Right lobe of liver (tissue), 6 donors: ENCODE data around the gene MDN1. TPM values are rescaled to one million over a fixed set of nuclear protein-coding genes. Genes with fewer than 3 reads are reported as not detected.
A peak's percentile ranks its signal among the peaks of the same experiment; 100 is the strongest.

Experiments used
- ATAC-seq, 4 donors: fragments of 200-7000 bp; cut with Tn5 transposase; one replicate each; pipeline ENCODE4 v1.9.1; 2020; ENCODE audit warnings: mild to moderate bottlenecking in 4 of 4, moderate library complexity in 4 of 4
- DNase-seq, 3 donors: peaks; one replicate each; pipeline ENCODE4 v3.0.0-alpha.2; 2020
- H3K27ac ChIP-seq, 3 donors: fragments of 200-600 bp; one replicate each; pipeline ENCODE4 v1.8.0; 2022
- H3K27me3 ChIP-seq, 2 donors: fragments of 200-600 bp; one replicate each; pipeline ENCODE4 v1.8.0; 2022
- H3K36me3 ChIP-seq, 4 donors: fragments of 200-600 bp; sonication (generic) in 1 of 4; one replicate each; pipeline versions ENCODE4 v1.5.1 to v1.8.0; 2017 to 2022; ENCODE audit warnings: control low read depth in 1 of 4
- H3K4me1 ChIP-seq, 4 donors: fragments of 200-600 bp; sonication (generic) in 1 of 4; one replicate each; pipeline versions ENCODE4 v1.5.1 to v1.8.0; 2017 to 2022; ENCODE audit warnings: control low read depth in 1 of 4
- H3K4me3 ChIP-seq, 3 donors: fragments of 200-600 bp; one replicate each; pipeline ENCODE4 v1.8.0; 2022
- H3K9me3 ChIP-seq, 4 donors: fragments of 200-600 bp; sonication (generic) in 1 of 4; one replicate each; pipeline versions ENCODE4 v1.5.1 to v1.8.0; 2017 to 2022; ENCODE audit warnings: control low read depth in 1 of 4
- POLR2A ChIP-seq: fragments of 450-650 bp; IDR thresholded peaks from one replicate; pipeline ENCODE4 v1.6.1; 2017; ENCODE audit warnings: antibody characterized with exemption, mild to moderate bottlenecking
- WGBS: methylation state at CpG from one replicate; pipeline ENCODE4 v1.1.6; 2018; ENCODE audit warnings: low coverage, low lambda C conversion rate; ENCODE audit not compliant: insufficient coverage; ENCODE audit errors: missing lambda C conversion rate; 5-methylcytosine and 5-hydroxymethylcytosine counted together
- intact Hi-C, 2 donors: fragments of 100-400 bp; cut with DNase I; formaldehyde crosslinking; loops; one replicate each; pipeline versions ENCODE4 v1.11.2 to v1.14.1; 2022
- total RNA-seq, 6 experiments: library from RNA; depleted of rRNA in 2 of 6; stranded (reverse); fragments of >200 nt in 2 of 6; fragmentation: NEBNext Ultra II Directional in 3 of 6; extraction: Animal tissue kit (Norgen Biotek cat#: 25700) in 3 of 6; gene quantifications; one replicate each; pipeline versions ENCODE4 v1.1.0 to v1.2.4, GENCODE V29; 2016 to 2023
- TF ChIP-seq, protein P1 (sequence below), 4 donors: fragments of 200-600 bp in 3 of 4; fragments of 450-650 bp in 1 of 4; IDR thresholded peaks; one replicate each; pipeline versions ENCODE4 v1.5.1 to v1.8.0; 2016 to 2022; ENCODE audit warnings: antibody characterized with exemption in 4 of 4, mild to moderate bottlenecking in 2 of 4
- donor health status: DM: no; HTN: yes; CAD: no.
- donor health status: DM: no; HTN: no; CAD: no.
- donor health status: DM: no; HTN: no; CAD: no.
- donor health status: DM: no; HTN: yes; CAD: no.
- donor health status: DM: no; HTN: yes; CAD: no.

MDN1 gene
- total RNA-seq, 6 experiments from 2014 or later: 13.8 to 49.6 (median 25.5) TPM

- H3K27ac ChIP-seq: no peak overlapping the region
- H3K27me3 ChIP-seq: no peaks in the 10 kb centered on the region
- TF ChIP-seq, protein P1, sequence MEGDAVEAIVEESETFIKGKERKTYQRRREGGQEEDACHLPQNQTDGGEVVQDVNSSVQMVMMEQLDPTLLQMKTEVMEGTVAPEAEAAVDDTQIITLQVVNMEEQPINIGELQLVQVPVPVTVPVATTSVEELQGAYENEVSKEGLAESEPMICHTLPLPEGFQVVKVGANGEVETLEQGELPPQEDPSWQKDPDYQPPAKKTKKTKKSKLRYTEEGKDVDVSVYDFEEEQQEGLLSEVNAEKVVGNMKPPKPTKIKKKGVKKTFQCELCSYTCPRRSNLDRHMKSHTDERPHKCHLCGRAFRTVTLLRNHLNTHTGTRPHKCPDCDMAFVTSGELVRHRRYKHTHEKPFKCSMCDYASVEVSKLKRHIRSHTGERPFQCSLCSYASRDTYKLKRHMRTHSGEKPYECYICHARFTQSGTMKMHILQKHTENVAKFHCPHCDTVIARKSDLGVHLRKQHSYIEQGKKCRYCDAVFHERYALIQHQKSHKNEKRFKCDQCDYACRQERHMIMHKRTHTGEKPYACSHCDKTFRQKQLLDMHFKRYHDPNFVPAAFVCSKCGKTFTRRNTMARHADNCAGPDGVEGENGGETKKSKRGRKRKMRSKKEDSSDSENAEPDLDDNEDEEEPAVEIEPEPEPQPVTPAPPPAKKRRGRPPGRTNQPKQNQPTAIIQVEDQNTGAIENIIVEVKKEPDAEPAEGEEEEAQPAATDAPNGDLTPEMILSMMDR (IDR thresholded peaks at IDR 0.05): no peak
- no peak for TF ChIP-seq POLR2A
- H3K4me1 ChIP-seq: peaks cover 0 to 3% (median 0%) of the 10 kb centered on the region in 4 donors
- intact Hi-C loops: no loop called here
- H3K4me3 ChIP-seq: no peak overlapping the region
- peak in 2 of 4 donors; percentile 18 to 38 for ATAC-seq
- WGBS: 88% methylated on average over 3 of the region's 3 CpGs
- no peaks in the 10 kb centered on the region for H3K9me3 ChIP-seq
- no peak for DNase-seq
- H3K36me3 ChIP-seq: peaks cover 0 to 40% (median 13%) of the 10 kb centered on the region in 4 donors
Measured at GRCh38 chr6:89769572-89769971, 50.0 kb downstream of the MDN1 start.

- Histone ChIP-seq H3K27ac (no peak overlapping the region), H3K4me3 (no peak overlapping the region), H3K27me3 (no peaks in the 10 kb centered on the region), H3K9me3 (no peaks in the 10 kb centered on the region), H3K4me1 (no peaks in the 10 kb centered on the region), H3K36me3 (peaks cover 0 to 40% (median 14%) of the 10 kb centered on the region in 4 donors)
- TF ChIP-seq, protein P1 (IDR thresholded peaks at IDR 0.05): no peak
- TF ChIP-seq POLR2A: no peak
- intact Hi-C loops: no loop called here
- ATAC-seq (no peak), DNase-seq (no peak)
- 94% methylated on average over 6 of the region's 6 CpGs for WGBS
Measured at GRCh38 chr6:89768324-89768723, 51.3 kb downstream of the MDN1 start.

DNA sequence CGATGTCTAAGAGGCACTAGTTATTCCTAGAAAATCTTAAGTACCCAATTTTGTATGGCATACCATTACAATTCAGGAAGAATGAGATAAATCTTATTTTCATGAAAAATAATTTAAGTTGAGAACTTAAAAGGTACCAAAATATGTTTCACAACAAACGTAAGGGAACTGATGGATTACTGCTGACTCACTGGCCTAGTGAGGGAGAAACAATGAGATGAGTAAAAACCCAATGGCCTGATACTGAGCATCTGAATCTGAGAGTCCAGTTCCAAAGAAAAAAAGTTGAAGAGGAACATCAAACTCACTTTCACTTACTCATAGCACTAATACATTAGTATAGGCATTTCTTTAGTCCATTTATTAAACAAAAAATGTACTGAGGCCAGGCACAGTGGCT is 56.0 kb downstream of the MDN1 start:
- no peak for ATAC-seq
- H3K4me1 ChIP-seq: peaks cover 0 to 19% (median 9%) of the 10 kb centered on the region in 4 donors
- H3K27me3 ChIP-seq: no peaks in the 10 kb centered on the region
- intact Hi-C loops: no loop called here
- H3K36me3 ChIP-seq: peaks cover 0 to 7% (median 5%) of the 10 kb centered on the region in 4 donors
- no peak overlapping the region for H3K4me3 ChIP-seq
- TF ChIP-seq, protein P1 (IDR thresholded peaks at IDR 0.05): no peak
- TF ChIP-seq POLR2A: no peak
- H3K9me3 ChIP-seq: no peaks in the 10 kb centered on the region
- 63% methylated on average over 2 of the region's 2 CpGs for WGBS
- no peak overlapping the region for H3K27ac ChIP-seq
- DNase-seq: no peak

- H3K27ac ChIP-seq: peak overlapping the region in 2 of 3 donors; percentile 22 to 71
- H3K27me3 ChIP-seq: no peaks in the 10 kb centered on the region
- peaks cover 0 to 32% (median 9%) of the 10 kb centered on the region in 4 donors for H3K4me1 ChIP-seq
- WGBS: 19% methylated on average over 1 of the region's 1 CpG
- DNase-seq (no peak), ATAC-seq (peak; percentile 62 to 81 (median 75))
- peaks cover 0 to 29% (median 8%) of the 10 kb centered on the region in 4 donors for H3K36me3 ChIP-seq
- intact Hi-C loops: no loop called here
- TF ChIP-seq POLR2A: no peak
- TF ChIP-seq, protein P1 (IDR thresholded peaks at IDR 0.05): no peak
- H3K4me3 ChIP-seq: peak overlapping the region in 2 of 3 donors; percentile 20 to 45
- H3K9me3 ChIP-seq: no peaks in the 10 kb centered on the region
Measured at GRCh38 chr6:89758830-89759229, 60.8 kb downstream of the MDN1 start.

- ATAC-seq: peak; percentile 46 to 93 (median 80)
- no peaks in the 10 kb centered on the region for H3K9me3 ChIP-seq
- peaks cover 0 to 1% (median 0%) of the 10 kb centered on the region in 4 donors for H3K4me1 ChIP-seq
- peaks cover 0 to 89% (median 18%) of the 10 kb centered on the region in 4 donors for H3K36me3 ChIP-seq
- DNase-seq: no peak
- 54% methylated on average over 5 of the region's 5 CpGs for WGBS
- TF ChIP-seq, protein P1 (IDR thresholded peaks at IDR 0.05): no peak
- TF ChIP-seq POLR2A: no peak
- peak overlapping the region in 1 of 3 donors; percentile 14 for H3K27ac ChIP-seq
- intact Hi-C loops: no loop called here
- no peaks in the 10 kb centered on the region for H3K27me3 ChIP-seq
- H3K4me3 ChIP-seq: no peak overlapping the region
Measured at GRCh38 chr6:89750338-89750737, 69.3 kb downstream of the MDN1 start.
